LoVo (cell line): ENCODE data around the gene FMO5.
"Not testable (repeated sequence)": the region's sequence is repeated elsewhere in the genome, so short reads cannot be mapped to it uniquely, and the experiment has no call there.

Experiments used
- DNase-seq: peaks from one replicate; pipeline ENCODE4 v3.0.0-alpha.2; 2016; ENCODE audit warnings: low spot score

Gene FMO5

GRCh38 chr1:147225193-147225730 lies at the start of gene FMO5:
FMO5 (minus strand) TSS chr1:147225339; CDS start chr1:147225029, 310 bp downstream.
- DNase-seq = peak; percentile 48

- DNase-seq = peak; percentile 19
Measured at GRCh38 chr1:147273409-147274336, 48.5 kb upstream of the FMO5 start.

GRCh38 chr1:147272042-147272441 lies 46.9 kb upstream of the FMO5 start:
- DNase-seq = no peak

GRCh38 chr1:147270721-147271120 lies 45.6 kb upstream of the FMO5 start:
- no peak for DNase-seq

GRCh38 chr1:147267711-147268110 lies 42.6 kb upstream of the FMO5 start:
- DNase-seq = no peak

GRCh38 chr1:147266381-147266780 lies 41.2 kb upstream of the FMO5 start:
- DNase-seq = no peak

GRCh38 chr1:147264158-147264768 lies 39.1 kb upstream of the FMO5 start:
- no peak for DNase-seq

GRCh38 chr1:147260956-147261355 lies 35.8 kb upstream of the FMO5 start:
- DNase-seq = no peak

- no peak for DNase-seq
Measured at GRCh38 chr1:147252540-147252939, 27.4 kb upstream of the FMO5 start.

GRCh38 chr1:147247656-147248238 lies 22.6 kb upstream of the FMO5 start:
- no peak for DNase-seq

GRCh38 chr1:147246910-147247655 lies 21.9 kb upstream of the FMO5 start:
- no peak for DNase-seq

- no peak for DNase-seq
Measured at GRCh38 chr1:147246044-147246690, 21.0 kb upstream of the FMO5 start.

GRCh38 chr1:147245586-147246021 lies 20.5 kb upstream of the FMO5 start:
- no peak for DNase-seq

- no peak for DNase-seq
Measured at GRCh38 chr1:147245129-147245528, 20.0 kb upstream of the FMO5 start.

GRCh38 chr1:147243841-147244240 lies 18.7 kb upstream of the FMO5 start:
- DNase-seq = no peak

- no peak for DNase-seq
Measured at GRCh38 chr1:147243228-147243685, 18.1 kb upstream of the FMO5 start.

- peak; percentile 97 for DNase-seq
Measured at GRCh38 chr1:147242449-147243227, 17.5 kb upstream of the FMO5 start, which contains the start of gene CHD1L. CHD1L (plus strand) TSS chr1:147242684; CDS start chr1:147242704, 20 bp downstream.

- no peak for DNase-seq
Measured at GRCh38 chr1:147241934-147242448, 16.9 kb upstream of the FMO5 start.

GRCh38 chr1:147240131-147240721 lies 15.1 kb upstream of the FMO5 start:
- not testable (repeated sequence) for DNase-seq
